Measurements from ENCODE around the gene ALDH1B1. TPM values are rescaled to one million over a fixed set of nuclear protein-coding genes. Genes with fewer than 3 reads are reported as not detected.

ALDH1B1 gene
- polyA plus RNA-seq, 1 of the 3 experiments (the other 2 are of a cell fraction): 16.5 TPM

DNA sequence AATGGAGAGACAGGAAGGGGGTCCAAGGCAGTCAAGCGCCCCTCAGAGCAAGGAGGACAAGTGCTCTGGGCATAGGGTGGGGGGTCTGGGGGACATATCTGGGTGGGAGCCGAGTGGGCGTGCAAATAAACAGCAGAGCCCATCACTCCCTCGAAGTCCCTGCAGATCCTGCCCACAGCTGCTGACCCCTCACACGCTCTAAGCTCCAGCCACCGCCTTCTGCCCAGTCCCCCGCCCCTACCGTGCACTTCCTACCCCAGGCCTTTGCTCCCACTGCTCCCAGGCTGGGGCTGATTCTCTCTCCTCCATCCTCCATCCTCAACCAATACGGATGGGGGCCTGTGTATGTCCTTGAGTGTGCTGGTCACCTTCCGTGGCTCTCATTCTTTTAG lies 16.9 kb upstream of the ALDH1B1 start:
- Histone ChIP-seq H3K9ac (no peak overlapping the region), H4K20me1 (ENCODE audit: insufficient read depth) (no peaks in the 10 kb centered on the region), H3F3A (replicated peaks; ENCODE audit: insufficient read depth) (no peaks in the 10 kb centered on the region), H2AFZ (ENCODE audit: low read depth) (no peak overlapping the region), H3K4me2 (no peak overlapping the region), H3K9me2 (no peaks in the 10 kb centered on the region), H3K36me3 (replicated peaks in 1 of 2; ENCODE audit: control insufficient read depth in 1 of 2, insufficient read depth in 2 of 2, low read length in 1 of 2) (no peaks in the 10 kb centered on the region), H3K27ac (ENCODE audit: low read depth in 2 of 2, low read length in 1 of 2) (no peak overlapping the region), H3K4me1 (ENCODE audit: control insufficient read depth in 1 of 2, insufficient read depth in 2 of 2, low read depth in 1 of 2, low read length in 1 of 2) (peaks cover 0 to 26% of the 10 kb centered on the region in 2 experiments; a peak in 2 of 4 replicates), H3K27me3 (ENCODE audit: insufficient read depth) (peaks cover 14% of the 10 kb centered on the region; the same call in 1 of the 2 replicates), H3K9me3 (no peaks in the 10 kb centered on the region), H3K4me3 (ENCODE audit: low read depth in 2 of 2, low read length in 1 of 2) (no peak overlapping the region), H3K79me2 (ENCODE audit: insufficient read depth) (no peaks in the 10 kb centered on the region)
- CTCF ChIA-PET: interaction anchor here (0.9 to 2.9 kb wide), 6 partner anchors 10 to 462 kb away, joined by 3 to 10 read pairs (median 4); no protein-coding TSS in a partner anchor
- TF ChIP-seq SIN3A (IDR thresholded peaks at IDR 0.05; ENCODE audit: borderline replicate concordance, low read depth, low read length) (no peak), FOXJ3 (CRISPR knock-in tag; IDR thresholded peaks at IDR 0.05) (no peak), MXI1 (IDR thresholded peaks at IDR 0.05; ENCODE audit: low read depth, low read length) (no peak), RFX5 (IDR thresholded peaks at IDR 0.05; ENCODE audit: low read length) (no peak), TAF1 (IDR thresholded peaks at IDR 0.05; ENCODE audit: borderline replicate concordance, low read depth, low read length) (no peak), JUND (IDR thresholded peaks at IDR 0.05) (no peak), GATA2 (CRISPR knock-in tag; IDR thresholded peaks at IDR 0.05) (no peak), NRF1 (IDR thresholded peaks at IDR 0.05; ENCODE audit: low read depth, low read length) (no peak), YY1 (IDR thresholded peaks at IDR 0.05; ENCODE audit: low read depth) (no peak), MEF2A (IDR thresholded peaks at IDR 0.05; ENCODE audit: borderline replicate concordance, low read depth) (no peak), FOSL2 (IDR thresholded peaks at IDR 0.05; ENCODE audit: borderline replicate concordance, low read depth) (no peak), RXRA (IDR thresholded peaks at IDR 0.05; ENCODE audit: borderline replicate concordance, low read depth) (no peak), CHD2 (IDR thresholded peaks at IDR 0.05; ENCODE audit: low read length, partially characterized antibody) (no peak), RAD21 (IDR thresholded peaks at IDR 0.05; ENCODE audit: low read length) (no peak)
- TF ChIP-seq, protein P1, sequence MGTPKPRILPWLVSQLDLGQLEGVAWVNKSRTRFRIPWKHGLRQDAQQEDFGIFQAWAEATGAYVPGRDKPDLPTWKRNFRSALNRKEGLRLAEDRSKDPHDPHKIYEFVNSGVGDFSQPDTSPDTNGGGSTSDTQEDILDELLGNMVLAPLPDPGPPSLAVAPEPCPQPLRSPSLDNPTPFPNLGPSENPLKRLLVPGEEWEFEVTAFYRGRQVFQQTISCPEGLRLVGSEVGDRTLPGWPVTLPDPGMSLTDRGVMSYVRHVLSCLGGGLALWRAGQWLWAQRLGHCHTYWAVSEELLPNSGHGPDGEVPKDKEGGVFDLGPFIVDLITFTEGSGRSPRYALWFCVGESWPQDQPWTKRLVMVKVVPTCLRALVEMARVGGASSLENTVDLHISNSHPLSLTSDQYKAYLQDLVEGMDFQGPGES (IDR thresholded peaks at IDR 0.05; ENCODE audit: low read depth, low read length): no peak
- TF ChIP-seq, protein P2, sequence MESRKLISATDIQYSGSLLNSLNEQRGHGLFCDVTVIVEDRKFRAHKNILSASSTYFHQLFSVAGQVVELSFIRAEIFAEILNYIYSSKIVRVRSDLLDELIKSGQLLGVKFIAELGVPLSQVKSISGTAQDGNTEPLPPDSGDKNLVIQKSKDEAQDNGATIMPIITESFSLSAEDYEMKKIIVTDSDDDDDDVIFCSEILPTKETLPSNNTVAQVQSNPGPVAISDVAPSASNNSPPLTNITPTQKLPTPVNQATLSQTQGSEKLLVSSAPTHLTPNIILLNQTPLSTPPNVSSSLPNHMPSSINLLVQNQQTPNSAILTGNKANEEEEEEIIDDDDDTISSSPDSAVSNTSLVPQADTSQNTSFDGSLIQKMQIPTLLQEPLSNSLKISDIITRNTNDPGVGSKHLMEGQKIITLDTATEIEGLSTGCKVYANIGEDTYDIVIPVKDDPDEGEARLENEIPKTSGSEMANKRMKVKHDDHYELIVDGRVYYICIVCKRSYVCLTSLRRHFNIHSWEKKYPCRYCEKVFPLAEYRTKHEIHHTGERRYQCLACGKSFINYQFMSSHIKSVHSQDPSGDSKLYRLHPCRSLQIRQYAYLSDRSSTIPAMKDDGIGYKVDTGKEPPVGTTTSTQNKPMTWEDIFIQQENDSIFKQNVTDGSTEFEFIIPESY (IDR thresholded peaks at IDR 0.05; ENCODE audit: borderline replicate concordance, low read depth): no peak
- TF ChIP-seq, protein P3, sequence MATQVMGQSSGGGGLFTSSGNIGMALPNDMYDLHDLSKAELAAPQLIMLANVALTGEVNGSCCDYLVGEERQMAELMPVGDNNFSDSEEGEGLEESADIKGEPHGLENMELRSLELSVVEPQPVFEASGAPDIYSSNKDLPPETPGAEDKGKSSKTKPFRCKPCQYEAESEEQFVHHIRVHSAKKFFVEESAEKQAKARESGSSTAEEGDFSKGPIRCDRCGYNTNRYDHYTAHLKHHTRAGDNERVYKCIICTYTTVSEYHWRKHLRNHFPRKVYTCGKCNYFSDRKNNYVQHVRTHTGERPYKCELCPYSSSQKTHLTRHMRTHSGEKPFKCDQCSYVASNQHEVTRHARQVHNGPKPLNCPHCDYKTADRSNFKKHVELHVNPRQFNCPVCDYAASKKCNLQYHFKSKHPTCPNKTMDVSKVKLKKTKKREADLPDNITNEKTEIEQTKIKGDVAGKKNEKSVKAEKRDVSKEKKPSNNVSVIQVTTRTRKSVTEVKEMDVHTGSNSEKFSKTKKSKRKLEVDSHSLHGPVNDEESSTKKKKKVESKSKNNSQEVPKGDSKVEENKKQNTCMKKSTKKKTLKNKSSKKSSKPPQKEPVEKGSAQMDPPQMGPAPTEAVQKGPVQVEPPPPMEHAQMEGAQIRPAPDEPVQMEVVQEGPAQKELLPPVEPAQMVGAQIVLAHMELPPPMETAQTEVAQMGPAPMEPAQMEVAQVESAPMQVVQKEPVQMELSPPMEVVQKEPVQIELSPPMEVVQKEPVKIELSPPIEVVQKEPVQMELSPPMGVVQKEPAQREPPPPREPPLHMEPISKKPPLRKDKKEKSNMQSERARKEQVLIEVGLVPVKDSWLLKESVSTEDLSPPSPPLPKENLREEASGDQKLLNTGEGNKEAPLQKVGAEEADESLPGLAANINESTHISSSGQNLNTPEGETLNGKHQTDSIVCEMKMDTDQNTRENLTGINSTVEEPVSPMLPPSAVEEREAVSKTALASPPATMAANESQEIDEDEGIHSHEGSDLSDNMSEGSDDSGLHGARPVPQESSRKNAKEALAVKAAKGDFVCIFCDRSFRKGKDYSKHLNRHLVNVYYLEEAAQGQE (IDR thresholded peaks at IDR 0.05; ENCODE audit: low read depth, low read length): no peak
- TF ChIP-seq, protein P4, sequence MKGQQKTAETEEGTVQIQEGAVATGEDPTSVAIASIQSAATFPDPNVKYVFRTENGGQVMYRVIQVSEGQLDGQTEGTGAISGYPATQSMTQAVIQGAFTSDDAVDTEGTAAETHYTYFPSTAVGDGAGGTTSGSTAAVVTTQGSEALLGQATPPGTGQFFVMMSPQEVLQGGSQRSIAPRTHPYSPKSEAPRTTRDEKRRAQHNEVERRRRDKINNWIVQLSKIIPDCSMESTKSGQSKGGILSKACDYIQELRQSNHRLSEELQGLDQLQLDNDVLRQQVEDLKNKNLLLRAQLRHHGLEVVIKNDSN (IDR thresholded peaks at IDR 0.05; ENCODE audit: borderline replicate concordance, low read depth): no peak
- TF ChIP-seq, protein P5, sequence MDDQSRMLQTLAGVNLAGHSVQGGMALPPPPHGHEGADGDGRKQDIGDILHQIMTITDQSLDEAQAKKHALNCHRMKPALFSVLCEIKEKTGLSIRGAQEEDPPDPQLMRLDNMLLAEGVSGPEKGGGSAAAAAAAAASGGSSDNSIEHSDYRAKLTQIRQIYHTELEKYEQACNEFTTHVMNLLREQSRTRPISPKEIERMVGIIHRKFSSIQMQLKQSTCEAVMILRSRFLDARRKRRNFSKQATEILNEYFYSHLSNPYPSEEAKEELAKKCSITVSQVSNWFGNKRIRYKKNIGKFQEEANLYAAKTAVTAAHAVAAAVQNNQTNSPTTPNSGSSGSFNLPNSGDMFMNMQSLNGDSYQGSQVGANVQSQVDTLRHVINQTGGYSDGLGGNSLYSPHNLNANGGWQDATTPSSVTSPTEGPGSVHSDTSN (IDR thresholded peaks at IDR 0.05): no peak
- WGBS (ENCODE audit: low lambda C conversion rate): 58% methylated on average over 9 of the region's 10 CpGs
- POLR2A ChIA-PET: no interaction called here
- DNase-seq: no peak
